Measurements from ENCODE around the gene WIZ. TPM values are rescaled to one million over a fixed set of nuclear protein-coding genes. Genes with fewer than 3 reads are reported as not detected.
A peak's percentile ranks its signal among the peaks of the same experiment; 100 is the strongest.

Gene WIZ
- total RNA-seq, 2 experiments from 2014 or later = 19.3 to 21.0 TPM

- POLR2A ChIA-PET = interaction anchor here (1.1 kb wide), 1 partner anchor 10 kb away, joined by 3 read pairs; no protein-coding TSS in a partner anchor
- ATAC-seq (no peak), DNase-seq (no peak)
- no peak overlapping the region for H3K4me3 Mint-ChIP-seq
- H3K27ac Mint-ChIP-seq = no peak overlapping the region
- no peaks in the 10 kb centered on the region for H3K9me3 Mint-ChIP-seq
- no peaks in the 10 kb centered on the region for H3K27me3 Mint-ChIP-seq
- no peak for TF ChIP-seq CTCF (IDR thresholded peaks at IDR 0.05)
- H3K4me1 Mint-ChIP-seq (ENCODE audit: low read depth) = peaks cover 26% of the 10 kb centered on the region
- H3K36me3 Mint-ChIP-seq (ENCODE audit: low read depth) = peaks cover 31% of the 10 kb centered on the region
- CTCF ChIA-PET = no interaction called here
- intact Hi-C loops (cut with micrococcal nuclease) = no loop called here
These were observed 75.6 kb downstream of the WIZ start for GRCh38 chr19:15374105-15374651.

GRCh38 chr19:15373644-15374043, 76.1 kb downstream of the WIZ start:
- intact Hi-C loops (cut with micrococcal nuclease) = no loop called here
- no peaks in the 10 kb centered on the region for H3K27me3 Mint-ChIP-seq
- ATAC-seq = no peak
- H3K4me1 Mint-ChIP-seq (ENCODE audit: low read depth) = peaks cover 26% of the 10 kb centered on the region
- H3K4me3 Mint-ChIP-seq = no peak overlapping the region
- peaks cover 33% of the 10 kb centered on the region for H3K36me3 Mint-ChIP-seq (ENCODE audit: low read depth)
- H3K9me3 Mint-ChIP-seq = no peaks in the 10 kb centered on the region
- ChIA-PET CTCF (no interaction called here), POLR2A (no interaction called here)
- no peak for DNase-seq
- H3K27ac Mint-ChIP-seq = no peak overlapping the region
- TF ChIP-seq CTCF (IDR thresholded peaks at IDR 0.05) = no peak

GRCh38 chr19:15372891-15373301, 76.9 kb downstream of the WIZ start:
- Mint-ChIP-seq H3K4me1 (ENCODE audit: low read depth) (peaks cover 26% of the 10 kb centered on the region), H3K4me3 (no peak overlapping the region), H3K9me3 (no peaks in the 10 kb centered on the region), H3K27me3 (no peaks in the 10 kb centered on the region), H3K36me3 (ENCODE audit: low read depth) (peaks cover 33% of the 10 kb centered on the region), H3K27ac (no peak overlapping the region)
- ChIA-PET CTCF (interaction anchor here (1.3 kb wide), 1 partner anchor 183 kb away, joined by 3 read pairs; no protein-coding TSS in a partner anchor), POLR2A (no interaction called here)
- intact Hi-C loops (cut with micrococcal nuclease) = no loop called here
- DNase-seq (no peak), ATAC-seq (no peak)
- no peak for TF ChIP-seq CTCF (IDR thresholded peaks at IDR 0.05)

GRCh38 chr19:15372470-15372869, 77.3 kb downstream of the WIZ start:
- ATAC-seq = no peak
- no peak for TF ChIP-seq CTCF (IDR thresholded peaks at IDR 0.05)
- DNase-seq = peak; percentile 24
- Mint-ChIP-seq H3K9me3 (no peaks in the 10 kb centered on the region), H3K27me3 (no peaks in the 10 kb centered on the region), H3K4me3 (no peak overlapping the region), H3K4me1 (ENCODE audit: low read depth) (peaks cover 22% of the 10 kb centered on the region), H3K27ac (no peak overlapping the region), H3K36me3 (ENCODE audit: low read depth) (peaks cover 32% of the 10 kb centered on the region)
- ChIA-PET POLR2A (interaction anchor here (0.6 kb wide), 1 partner anchor 14 kb away, joined by 3 read pairs; no protein-coding TSS in a partner anchor), CTCF (interaction anchor here (1.3 kb wide), 1 partner anchor 183 kb away, joined by 3 read pairs; no protein-coding TSS in a partner anchor)
- intact Hi-C loops (cut with micrococcal nuclease) = no loop called here

GRCh38 chr19:15371786-15372380, 77.9 kb downstream of the WIZ start:
- POLR2A ChIA-PET = interaction anchor here (0.6 to 2.0 kb wide), 2 partner anchors 11 to 14 kb away, joined by 3 to 5 read pairs; no protein-coding TSS in a partner anchor
- CTCF ChIA-PET = interaction anchor here (1.0 to 1.3 kb wide), 2 partner anchors 180 to 184 kb away, joined by 3 read pairs; no protein-coding TSS in a partner anchor

More at GRCh38 chr19:15371786-15372380, 77.9 kb downstream of the WIZ start:
- DNase-seq (no peak), ATAC-seq (no peak)
- no peaks in the 10 kb centered on the region for H3K27me3 Mint-ChIP-seq
- H3K4me1 Mint-ChIP-seq (ENCODE audit: low read depth) = peaks cover 18% of the 10 kb centered on the region
- TF ChIP-seq CTCF (IDR thresholded peaks at IDR 0.05) = no peak
- intact Hi-C loops (cut with micrococcal nuclease) = no loop called here
- H3K9me3 Mint-ChIP-seq = no peaks in the 10 kb centered on the region
- peaks cover 28% of the 10 kb centered on the region for H3K36me3 Mint-ChIP-seq (ENCODE audit: low read depth)
- H3K27ac Mint-ChIP-seq = no peak overlapping the region
- H3K4me3 Mint-ChIP-seq = no peak overlapping the region
